NCI-H1417 treated with DMSO at 0.1 percent for 48 hours (cell line): ENCODE data around the gene SDSL.

ENCODE experiments used
- DNase-seq: peaks from one replicate; lab custom pipeline; 2025; lab: John Stamatoyannopoulos, UW

Gene SDSL

GRCh38 chr12:113420996-113421595 is 1.1 kb upstream of the SDSL start:
- DNase-seq = no peak

GRCh38 chr12:113422886-113423669 is 898 bp downstream of the SDSL start:
- DNase-seq = no peak

GRCh38 chr12:113424456-113424855 is 2.3 kb downstream of the SDSL start:
- DNase-seq = no peak

- no peak for DNase-seq
These were observed 3.0 kb downstream of the SDSL start for GRCh38 chr12:113424915-113425823.

DNA sequence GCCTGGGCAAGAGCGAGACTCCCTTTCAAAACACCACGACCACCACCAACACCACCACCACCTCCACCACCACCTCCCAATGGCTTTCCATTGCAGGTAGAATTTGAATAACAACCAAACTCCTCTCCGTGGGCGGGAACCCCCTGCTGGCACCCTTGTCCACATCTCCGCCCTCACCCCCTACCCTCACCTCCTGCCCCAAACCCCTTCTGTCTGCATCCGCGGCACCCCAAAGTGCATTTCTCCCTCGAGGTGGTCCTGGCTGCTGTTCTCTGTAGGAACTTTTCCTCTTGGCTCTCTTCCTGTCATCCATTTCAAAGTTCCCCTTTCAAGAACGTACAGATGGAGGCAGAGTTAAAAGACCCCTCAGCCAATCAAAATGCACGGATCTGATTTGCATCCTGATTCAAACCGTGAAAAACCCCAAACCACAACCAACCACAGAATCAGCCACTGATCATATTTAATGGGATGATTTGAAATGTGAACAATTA is 3.8 kb downstream of the SDSL start:
- no peak for DNase-seq

DNA sequence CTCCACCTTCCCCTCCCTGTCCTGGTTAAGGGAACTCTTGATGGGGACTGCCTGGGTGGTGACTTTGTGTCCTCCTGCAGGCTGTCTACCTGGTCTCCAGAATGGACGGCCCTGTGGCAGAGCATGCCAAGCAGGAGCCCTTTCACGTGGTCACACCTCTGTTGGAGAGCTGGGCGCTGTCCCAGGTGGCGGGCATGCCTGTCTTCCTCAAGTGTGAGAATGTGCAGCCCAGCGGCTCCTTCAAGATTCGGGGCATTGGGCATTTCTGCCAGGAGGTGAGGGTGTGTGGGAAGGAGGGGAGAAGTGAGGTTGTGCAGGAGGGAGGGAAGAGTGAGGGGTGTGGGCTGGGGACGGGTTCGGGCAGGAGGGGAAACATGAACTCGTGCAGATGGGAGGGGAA is 5.7 kb downstream of the SDSL start:
- DNase-seq = no peak

GRCh38 chr12:113428482-113428881 is 6.3 kb downstream of the SDSL start:
- no peak for DNase-seq

GRCh38 chr12:113432986-113433385 is 10.8 kb downstream of the SDSL start:
- no peak for DNase-seq

DNA sequence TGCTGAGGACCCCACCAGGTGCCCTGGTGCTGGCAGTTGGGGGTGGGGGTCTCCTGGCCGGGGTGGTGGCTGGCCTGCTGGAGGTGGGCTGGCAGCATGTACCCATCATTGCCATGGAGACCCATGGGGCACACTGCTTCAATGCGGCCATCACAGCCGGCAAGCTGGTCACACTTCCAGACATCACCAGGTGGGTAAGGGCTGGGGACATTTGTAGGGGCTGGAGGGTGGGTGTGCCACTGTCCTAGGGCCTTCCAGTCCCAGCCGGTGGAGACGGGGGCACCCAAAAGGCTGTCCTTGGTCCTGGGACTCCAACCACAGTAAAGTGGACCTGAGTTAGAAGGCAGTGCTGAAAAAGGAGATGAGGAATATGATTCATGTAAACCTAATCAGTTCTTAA is 13.2 kb downstream of the SDSL start:
- no peak for DNase-seq

- DNase-seq = no peak
These were observed 14.4 kb downstream of the SDSL start for GRCh38 chr12:113436586-113436985.

DNA sequence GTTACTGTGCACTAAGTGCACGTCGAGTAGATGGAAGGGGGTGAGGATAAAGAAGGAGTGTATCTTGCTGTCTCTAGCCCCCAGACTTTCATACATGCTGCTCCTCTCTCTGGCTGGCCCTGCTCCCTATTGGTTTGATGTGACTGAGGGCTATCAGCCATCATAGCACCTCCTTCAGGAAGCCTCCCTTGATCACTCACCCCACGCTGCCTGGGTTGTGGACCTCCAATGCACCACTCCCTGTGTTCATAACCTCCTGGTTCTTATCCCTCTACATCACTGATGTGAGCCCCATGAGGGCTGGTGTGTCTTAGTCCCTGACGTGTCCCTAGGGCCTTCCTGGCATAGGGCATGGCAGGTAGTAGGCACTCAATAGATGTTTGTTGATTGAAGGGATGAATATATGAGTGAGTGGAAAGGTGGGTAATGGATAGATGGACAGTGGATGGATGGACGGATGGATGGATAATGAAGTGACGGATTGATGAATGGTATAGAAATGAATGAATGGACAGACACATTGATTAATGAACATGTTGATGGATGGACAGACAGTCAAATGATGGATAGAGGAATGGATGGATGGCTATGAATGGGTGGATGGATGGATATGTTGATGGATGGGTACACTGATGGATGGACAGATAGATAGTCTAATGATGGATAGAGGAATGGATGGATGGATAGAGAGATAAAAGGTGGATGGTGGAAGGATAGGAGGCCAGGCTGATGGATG is 15.0 kb downstream of the SDSL start:
- no peak for DNase-seq

- no peak for DNase-seq
These were observed 15.5 kb downstream of the SDSL start for GRCh38 chr12:113437729-113438100.

DNA sequence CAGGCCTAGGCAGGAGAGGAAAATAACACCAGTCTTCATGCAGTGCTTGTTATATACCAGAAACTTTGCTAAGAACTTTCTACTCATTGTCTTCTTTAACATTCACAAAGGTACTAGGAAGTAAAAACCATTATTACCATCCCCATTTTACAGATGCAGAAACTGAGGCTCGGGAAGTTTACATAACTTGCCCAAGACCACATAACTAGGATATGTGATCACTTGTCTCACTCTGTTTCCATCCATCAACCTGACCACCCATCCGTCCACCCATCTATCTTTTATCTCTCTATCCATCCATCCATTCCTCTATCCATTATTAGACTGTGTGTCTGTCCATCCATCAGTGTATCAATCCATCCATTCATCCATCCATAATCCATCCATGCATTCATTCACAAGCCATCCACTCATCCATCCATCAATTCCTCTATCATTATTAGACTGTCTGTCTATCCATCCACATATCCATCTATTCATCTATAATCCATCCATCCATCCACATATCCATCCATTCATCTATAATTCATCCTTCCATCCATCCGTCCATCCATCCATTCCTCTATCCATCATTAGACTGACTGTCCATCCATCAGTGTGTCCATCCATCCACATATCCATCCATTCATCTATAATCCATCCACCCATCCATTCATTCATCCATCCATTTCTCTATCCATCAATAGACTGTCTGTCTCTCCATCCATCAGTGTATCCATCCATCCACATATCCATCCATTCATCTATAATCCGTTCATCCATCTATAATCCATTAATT is 16.5 kb downstream of the SDSL start:
- DNase-seq = no peak

- DNase-seq = no peak
These were observed 17.1 kb downstream of the SDSL start for GRCh38 chr12:113439301-113439597.

DNA sequence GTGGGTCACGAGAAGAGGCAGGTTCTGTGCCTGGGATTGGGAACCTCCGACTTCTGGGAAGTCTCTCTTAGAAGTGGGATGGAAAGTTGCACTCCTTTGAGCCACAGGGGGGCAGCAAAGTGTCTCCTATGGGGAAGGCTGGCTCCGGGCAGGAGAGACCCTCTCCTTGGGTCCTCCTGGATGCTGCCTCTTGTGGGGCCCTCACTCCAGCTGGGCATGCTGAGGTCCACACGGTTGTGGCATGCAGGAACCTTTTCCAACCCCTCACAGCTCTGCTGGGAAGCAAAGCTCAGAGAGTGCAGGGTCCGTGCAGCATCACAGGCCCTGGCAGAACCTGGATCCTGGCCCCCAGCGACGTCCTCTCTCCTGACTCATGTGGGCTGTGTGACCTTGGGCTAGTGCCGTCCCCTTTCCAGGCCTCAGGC is 17.4 kb downstream of the SDSL start:
- DNase-seq = no peak

GRCh38 chr12:113440336-113440735 is 18.2 kb downstream of the SDSL start:
- no peak for DNase-seq

DNA sequence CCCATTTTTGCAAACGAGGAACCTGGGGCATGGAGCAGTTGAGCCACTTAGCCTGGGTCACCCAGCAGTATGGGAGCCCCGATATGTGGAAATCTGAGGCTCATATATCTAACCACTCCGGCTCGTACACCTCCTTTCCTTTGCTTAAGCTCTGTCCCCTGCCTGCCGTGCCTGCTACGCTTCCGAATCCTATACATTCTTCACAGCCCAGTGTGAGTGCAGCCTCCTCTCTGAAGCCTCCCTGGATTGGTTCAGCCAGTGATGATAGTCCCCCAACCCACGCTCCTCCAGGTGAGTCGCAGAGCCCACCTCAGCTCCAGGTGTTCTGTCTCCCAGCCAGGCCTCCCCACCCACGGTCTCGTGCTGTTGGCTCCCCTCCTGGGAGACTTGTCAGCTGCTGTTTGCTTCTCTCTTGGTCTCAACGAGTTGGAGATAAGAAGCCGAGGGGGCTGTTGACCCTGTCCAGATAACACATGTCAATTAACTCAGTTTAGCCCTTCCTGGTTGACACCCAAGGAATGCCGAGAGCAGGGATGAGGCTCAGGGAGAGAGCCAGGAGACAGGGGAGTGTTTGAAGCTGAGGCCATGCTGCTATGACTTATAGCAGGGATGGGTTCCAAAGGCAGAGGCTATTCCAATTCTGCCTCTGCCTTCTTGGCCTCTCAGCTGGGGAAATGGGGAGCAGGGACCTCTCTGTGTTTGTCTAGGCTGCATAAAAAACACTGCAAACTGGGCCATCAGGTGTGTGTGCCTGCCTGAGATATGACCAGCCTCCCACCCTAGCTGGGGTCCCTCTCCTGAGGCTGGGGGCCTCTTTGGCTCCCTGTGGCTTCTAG is 19.0 kb downstream of the SDSL start:
- no peak for DNase-seq

DNA sequence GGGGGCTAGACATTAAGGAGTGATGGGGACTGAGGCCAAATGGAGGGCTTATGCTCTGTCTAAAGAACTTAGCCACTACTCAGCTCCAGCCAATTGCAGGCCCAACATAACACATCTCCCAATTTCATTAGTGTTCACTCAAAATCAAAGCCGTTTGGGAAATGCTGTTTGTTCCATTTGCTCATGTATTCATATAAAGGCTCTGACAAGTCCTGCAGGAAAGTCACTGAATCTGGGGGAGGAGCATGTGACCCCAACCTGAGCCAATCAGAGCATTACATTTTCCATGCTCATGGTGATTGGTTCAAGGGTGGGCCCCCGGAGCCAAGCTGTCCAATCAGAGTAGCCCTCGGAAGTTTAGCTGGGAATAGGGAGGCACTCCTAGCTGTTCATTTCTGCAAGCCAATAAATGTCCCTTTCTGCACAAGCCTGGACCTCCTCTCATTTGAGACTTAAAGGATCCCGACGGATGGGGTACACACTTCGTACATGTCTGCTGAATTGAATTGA is 20.9 kb downstream of the SDSL start:
- DNase-seq = no peak

- no peak for DNase-seq
These were observed 23.5 kb downstream of the SDSL start for GRCh38 chr12:113445544-113446171.

DNA sequence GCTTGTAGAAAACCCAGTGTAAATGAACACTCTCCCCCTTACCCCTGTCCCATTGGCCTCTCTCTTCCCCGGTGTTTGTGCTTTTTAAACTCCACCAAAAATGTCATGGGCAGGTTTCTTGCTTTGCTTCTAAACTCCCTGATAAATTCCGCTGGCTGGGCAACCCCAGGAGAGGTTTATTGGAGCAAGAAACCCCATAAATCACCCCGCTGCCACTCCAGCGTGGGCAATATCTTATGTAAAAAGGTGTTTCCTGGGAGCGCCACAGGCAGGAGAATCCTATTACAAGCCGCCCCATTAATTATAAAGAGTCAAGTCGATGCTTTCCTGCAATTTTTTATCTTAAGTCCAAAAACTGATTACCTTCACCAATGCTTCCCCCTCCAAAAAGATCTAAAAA is 26.7 kb downstream of the SDSL start:
- no peak for DNase-seq
